Keratinocyte (primary cell): ENCODE data around the gene CPEB3. TPM values are rescaled to one million over a fixed set of nuclear protein-coding genes. Genes with fewer than 3 reads are reported as not detected.

ENCODE experiments used
- DNase-seq: peaks from one replicate; pipeline ENCODE4 v3.0.0-alpha.2; 2011; ENCODE audit warnings: low read depth, missing footprints, low spot score
- FAIRE-seq: peaks from 2 replicates; lab custom pipeline; 2011; peaks lifted over from hg19 to GRCh38; lab: Jason Lieb, UNC
- H2AFZ ChIP-seq: 2 replicates; pipeline ENCODE4 v1.6.0; 2012; ENCODE audit warnings: low read length, control low read depth, inconsistent platforms; ENCODE audit not compliant: control insufficient read depth
- H3K27ac ChIP-seq: 2 replicates; pipeline ENCODE4 v1.5.1; 2011; ENCODE audit warnings: low read length; ENCODE audit not compliant: control insufficient read depth, insufficient read depth
- H3K27me3 ChIP-seq: 3 replicates; pipeline ENCODE4 v1.6.0; 2011; ENCODE audit warnings: low read length; ENCODE audit not compliant: control insufficient read depth, insufficient read depth; ENCODE audit errors: extremely low read depth
- H3K36me3 ChIP-seq, 2 experiments: 2 replicates in 1 of 2; 3 replicates in 1 of 2; pipeline ENCODE4 v1.5.1; 2011; ENCODE audit warnings: low read length in 2 of 2, mild to moderate bottlenecking in 1 of 2; ENCODE audit not compliant: control insufficient read depth in 2 of 2, insufficient read depth in 2 of 2; ENCODE audit errors: extremely low read depth in 1 of 2
- H3K4me1 ChIP-seq: 3 replicates; pipeline ENCODE4 v1.5.1; 2011; ENCODE audit warnings: low read length; ENCODE audit not compliant: control insufficient read depth, insufficient read depth; ENCODE audit errors: extremely low read depth
- H3K4me2 ChIP-seq: 3 replicates; pipeline ENCODE4 v1.6.0; 2011; ENCODE audit warnings: low read depth, low read length; ENCODE audit not compliant: control insufficient read depth, insufficient read depth; ENCODE audit errors: extremely low read depth
- H3K4me3 ChIP-seq, 3 experiments: fragments of 200-600 bp in 1 of 3; sonication (generic) in 1 of 3; 2 replicates in 2 of 3; 3 replicates in 1 of 3; pipeline ENCODE4 v1.5.1; 2011 to 2016; ENCODE audit warnings: low read length in 3 of 3, mild to moderate bottlenecking in 3 of 3, control low read depth in 2 of 3, inconsistent platforms in 1 of 3, low read depth in 1 of 3, mixed read lengths in 1 of 3, mixed run types in 1 of 3, moderate library complexity in 1 of 3; ENCODE audit not compliant: control insufficient read depth in 2 of 3, insufficient read depth in 2 of 3; ENCODE audit errors: extremely low read depth in 1 of 3
- H3K79me2 ChIP-seq: 2 replicates; pipeline ENCODE4 v1.6.0; 2012; ENCODE audit warnings: low read length; ENCODE audit not compliant: control insufficient read depth, insufficient read depth
- H3K9ac ChIP-seq: 3 replicates; pipeline ENCODE4 v1.6.0; 2011; ENCODE audit warnings: low read length; ENCODE audit not compliant: control insufficient read depth, insufficient read depth; ENCODE audit errors: extremely low read depth
- H3K9me1 ChIP-seq: 3 replicates; pipeline ENCODE4 v1.6.0; 2011; ENCODE audit warnings: low read length; ENCODE audit not compliant: control insufficient read depth, insufficient read depth; ENCODE audit errors: extremely low read depth
- H3K9me3 ChIP-seq: 2 replicates; pipeline ENCODE4 v1.5.1; 2012; ENCODE audit warnings: low read depth, low read length; ENCODE audit not compliant: control insufficient read depth
- H4K20me1 ChIP-seq: 3 replicates; pipeline ENCODE4 v1.6.0; 2011; ENCODE audit warnings: low read length; ENCODE audit not compliant: control insufficient read depth, insufficient read depth; ENCODE audit errors: extremely low read depth
- CTCF ChIP-seq, 3 experiments: IDR thresholded peaks in 1 of 3; conservative IDR thresholded peaks in 1 of 3; optimal IDR thresholded peaks in 1 of 3; 2 replicates in 2 of 3; 3 replicates in 1 of 3; pipeline versions ENCODE3 to v1.5.1; 2011; ENCODE audit warnings: low read length in 3 of 3, mild to moderate bottlenecking in 3 of 3, moderate library complexity in 2 of 3, control low read depth in 1 of 3, inconsistent platforms in 1 of 3; ENCODE audit not compliant: insufficient read depth in 2 of 3; ENCODE audit errors: extremely low read depth in 1 of 3
- EZH2 ChIP-seq: IDR thresholded peaks from one replicate; pipeline ENCODE4 v1.6.1; 2012; ENCODE audit warnings: inconsistent platforms, mild to moderate bottlenecking, low read length, moderate library complexity
- dilution Hi-C: fragments of 300-500 bp; cut with MboI; formaldehyde crosslinking; loops from one replicate; pipeline ENCODE4 v1.7.0; 2020; ENCODE audit warnings: low sequenced_read_pairs; ENCODE audit not compliant: extremely low pct_ligation_motif_present
- polyA plus RNA-seq, 5 experiments: library from polyadenylated mRNA; depleted of rRNA in 3 of 5; stranded (reverse) in 3 of 5; stranded (forward) in 1 of 5; unstranded in 1 of 5; fragments of >200 nt; gene quantifications; 1 replicate in 1 of 5; 2 replicates in 3 of 5; 3 replicates in 1 of 5; pipeline versions ENCODE4 v1.2.1 to v1.2.3, GENCODE V29; 2011 to 2012; ENCODE audit warnings: missing spikeins in 2 of 5, low read depth in 1 of 5, low replicate concordance in 1 of 5

Gene CPEB3
- polyA plus RNA-seq, 1 donor (not counting 4 experiments of a cell fraction or from before 2014, with no cell fraction given): 0.47 TPM

DNA sequence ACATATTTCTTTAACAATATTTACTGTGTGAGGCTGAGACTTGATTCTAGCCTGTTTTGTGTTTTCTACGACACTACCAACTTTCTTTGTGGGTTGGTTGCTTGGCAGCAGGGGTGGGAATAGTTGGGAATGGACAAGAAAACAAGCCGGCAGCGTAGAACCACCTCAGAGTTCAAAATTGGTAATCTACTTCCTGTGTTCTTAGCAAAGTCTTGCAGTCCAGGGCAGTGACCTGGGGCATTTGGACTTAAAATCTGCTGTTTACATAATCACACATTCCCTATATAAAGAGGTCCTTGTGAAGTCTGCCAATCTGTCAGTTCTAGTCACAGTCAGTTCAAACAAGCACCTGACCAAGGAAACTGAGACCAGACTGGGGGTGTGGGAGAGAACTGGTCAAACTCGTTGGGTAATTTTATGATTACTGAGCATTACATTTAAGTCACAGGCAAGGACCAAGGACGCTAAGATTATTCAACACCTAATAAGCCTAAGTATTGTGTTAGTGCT lies 167.9 kb downstream of the CPEB3 start:
- TF ChIP-seq CTCF (optimal IDR thresholded peaks at IDR 0.05 in 1 of 3, IDR thresholded peaks at IDR 0.05 in 1 of 3, conservative IDR thresholded peaks at IDR 0.05 in 1 of 3; ENCODE audit: extremely low read depth in 1 of 3, insufficient read depth in 2 of 3, low read length in 3 of 3) (no peak), EZH2 (no peak)
- Histone ChIP-seq H3K79me2 (no peaks in the 10 kb centered on the region), H3K27me3 (no peaks in the 10 kb centered on the region), H3K9me1 (no peaks in the 10 kb centered on the region), H3K4me3 (no peak overlapping the region), H3K36me3 (peaks cover 0 to 1% of the 10 kb centered on the region in 2 experiments), H3K4me1 (peaks cover 17% of the 10 kb centered on the region), H2AFZ (no peak overlapping the region), H3K9ac (no peak overlapping the region), H4K20me1 (no peaks in the 10 kb centered on the region), H3K27ac (no peak overlapping the region), H3K9me3 (no peaks in the 10 kb centered on the region), H3K4me2 (no peak overlapping the region)
- dilution Hi-C loops: loop anchor here (5.0 kb wide), 1 partner anchor 64 kb away; no protein-coding TSS in a partner anchor
- FAIRE-seq (no peak), DNase-seq (no peak)

DNA sequence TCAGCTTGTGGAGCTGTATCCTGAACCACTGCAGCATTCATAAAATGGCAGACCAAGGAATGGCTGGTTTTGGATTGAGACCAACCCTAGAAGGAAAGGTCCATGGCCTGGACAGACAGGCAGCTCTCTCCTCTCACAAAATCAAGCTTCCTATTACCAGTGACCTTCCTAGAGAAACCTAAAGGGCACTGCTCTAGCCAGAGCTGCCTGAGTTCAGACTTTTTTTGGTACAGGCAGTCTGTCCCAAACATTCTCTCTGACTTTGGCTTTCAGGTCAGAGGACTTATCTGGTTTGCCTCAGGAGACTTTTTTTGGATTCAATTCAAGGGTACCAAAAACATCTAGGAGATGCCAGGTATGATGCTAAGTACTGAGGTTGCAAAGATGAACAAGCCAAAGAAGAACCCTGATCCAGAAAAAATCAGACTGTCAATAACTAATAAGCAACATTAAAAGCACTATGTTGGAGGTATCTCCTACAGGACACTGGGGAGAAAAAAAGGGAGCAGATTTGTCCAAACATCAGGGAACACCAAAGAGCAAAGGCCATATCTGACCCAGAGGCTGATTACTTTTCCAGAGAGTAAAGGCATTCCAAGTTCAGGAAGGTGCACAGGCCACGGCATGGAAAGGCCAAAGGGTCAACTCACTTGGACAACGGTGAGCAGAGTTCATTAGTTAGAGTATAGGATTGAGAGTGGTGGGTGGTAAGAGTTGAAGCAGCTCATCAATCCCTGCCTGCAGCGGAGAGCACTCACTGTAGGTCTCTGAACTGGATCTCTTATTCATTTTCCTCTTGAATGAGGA lies 169.0 kb downstream of the CPEB3 start:
- no peak overlapping the region for H3K27ac ChIP-seq
- H3K4me3 ChIP-seq: no peak overlapping the region
- no peaks in the 10 kb centered on the region for H3K9me3 ChIP-seq
- no peak overlapping the region for H2AFZ ChIP-seq
- H3K9ac ChIP-seq: no peak overlapping the region
- DNase-seq (no peak), FAIRE-seq (no peak)
- peaks cover 17% of the 10 kb centered on the region for H3K4me1 ChIP-seq
- no peaks in the 10 kb centered on the region for H3K27me3 ChIP-seq
- H3K36me3 ChIP-seq: peaks cover 0 to 1% of the 10 kb centered on the region in 2 experiments
- H4K20me1 ChIP-seq: no peaks in the 10 kb centered on the region
- TF ChIP-seq EZH2 (no peak), CTCF (optimal IDR thresholded peaks at IDR 0.05 in 1 of 3, IDR thresholded peaks at IDR 0.05 in 1 of 3, conservative IDR thresholded peaks at IDR 0.05 in 1 of 3; ENCODE audit: extremely low read depth in 1 of 3, insufficient read depth in 2 of 3, low read length in 3 of 3) (no peak)
- H3K9me1 ChIP-seq: no peaks in the 10 kb centered on the region
- no peak overlapping the region for H3K4me2 ChIP-seq
- no peaks in the 10 kb centered on the region for H3K79me2 ChIP-seq
- dilution Hi-C loops: loop anchor here (5.0 kb wide), 1 partner anchor 65 kb away; no protein-coding TSS in a partner anchor
